ENCODE results near the gene KPNA1. TPM values are rescaled to one million over a fixed set of nuclear protein-coding genes. Genes with fewer than 3 reads are reported as not detected.
A peak's percentile ranks its signal among the peaks of the same experiment; 100 is the strongest.
"Not testable (repeated sequence)": the region's sequence is repeated elsewhere in the genome, so short reads cannot be mapped to it uniquely, and the experiment has no call there.

Gene KPNA1
- total RNA-seq, 2 donors from 2014 or later: 57.4 to 59.0 TPM

- ATAC-seq; DNase-seq; intact Hi-C loops (cut with DNase I, micrococcal nuclease): not testable (repeated sequence)
Measured at GRCh38 chr3:122443762-122444490, 70.8 kb downstream of the KPNA1 start.

- intact Hi-C loops (cut with DNase I, micrococcal nuclease): no loop called here
Measured at GRCh38 chr3:122443090-122443489, 71.6 kb downstream of the KPNA1 start.

GRCh38 chr3:122435950-122436349 lies 78.8 kb downstream of the KPNA1 start:
- no peak for DNase-seq
- no peak for ATAC-seq
- intact Hi-C loops (cut with DNase I, micrococcal nuclease): no loop called here

More at GRCh38 chr3:122443090-122443489, 71.6 kb downstream of the KPNA1 start:
- no peak for DNase-seq
- ATAC-seq: no peak

- DNase-seq: no peak
- intact Hi-C loops (cut with DNase I, micrococcal nuclease): no loop called here
- no peak for ATAC-seq
Measured at GRCh38 chr3:122430371-122430770, 84.4 kb downstream of the KPNA1 start.

GRCh38 chr3:122427857-122428471 lies 86.8 kb downstream of the KPNA1 start:
- no peak for ATAC-seq

GRCh38 chr3:122421836-122422235 lies 92.9 kb downstream of the KPNA1 start:
- intact Hi-C loops (cut with DNase I, micrococcal nuclease): no loop called here
- ATAC-seq (no peak), DNase-seq (no peak)

More at GRCh38 chr3:122427857-122428471, 86.8 kb downstream of the KPNA1 start:
- DNase-seq: no peak
- intact Hi-C loops (cut with DNase I, micrococcal nuclease): no loop called here

GRCh38 chr3:122421101-122421500 lies 93.6 kb downstream of the KPNA1 start:
- DNase-seq (no peak), ATAC-seq (no peak)
- intact Hi-C loops (cut with DNase I, micrococcal nuclease): no loop called here

GRCh38 chr3:122416966-122417365 lies 97.8 kb downstream of the KPNA1 start:
- intact Hi-C loops (cut with DNase I, micrococcal nuclease): no loop called here
- ATAC-seq: no peak
- peak in 1 of 2 donors; percentile 18 for DNase-seq

- DNase-seq (peak; percentile 98), ATAC-seq (peak; percentile 92)
- intact Hi-C loops (cut with DNase I, micrococcal nuclease): no loop called here
Measured at GRCh38 chr3:122415762-122416654, 98.7 kb downstream of the KPNA1 start, which contains the start of gene WDR5B. WDR5B (minus strand) TSS chr3:122416062; CDS start chr3:122415528, 534 bp downstream.

- peak; percentile 41 to 70 for DNase-seq
- intact Hi-C loops (cut with DNase I, micrococcal nuclease): no loop called here
- peak; percentile 56 for ATAC-seq
Measured at GRCh38 chr3:122415104-122415744, 99.5 kb downstream of the KPNA1 start.

- intact Hi-C loops (cut with DNase I, micrococcal nuclease): no loop called here
- no peak for ATAC-seq
- no peak for DNase-seq
Measured at GRCh38 chr3:122414391-122414790, 100.3 kb downstream of the KPNA1 start.

- DNase-seq (no peak), ATAC-seq (no peak)
- intact Hi-C loops (cut with DNase I, micrococcal nuclease): no loop called here
Measured at GRCh38 chr3:122410639-122411038, 104.1 kb downstream of the KPNA1 start.

GRCh38 chr3:122410111-122410510 lies 104.6 kb downstream of the KPNA1 start:
- DNase-seq (no peak), ATAC-seq (no peak)
- intact Hi-C loops (cut with DNase I, micrococcal nuclease): no loop called here

- ATAC-seq (peak; percentile 17), DNase-seq (no peak)
- intact Hi-C loops (cut with DNase I, micrococcal nuclease): no loop called here
Measured at GRCh38 chr3:122409446-122409845, 105.3 kb downstream of the KPNA1 start.

- no peak for DNase-seq
- intact Hi-C loops (cut with DNase I, micrococcal nuclease): no loop called here
- no peak for ATAC-seq
Measured at GRCh38 chr3:122407946-122408345, 106.8 kb downstream of the KPNA1 start.

- intact Hi-C loops (cut with DNase I, micrococcal nuclease): no loop called here
- DNase-seq (no peak), ATAC-seq (no peak)
Measured at GRCh38 chr3:122406198-122406597, 108.5 kb downstream of the KPNA1 start.

- ATAC-seq (no peak), DNase-seq (no peak)
- intact Hi-C loops (cut with DNase I, micrococcal nuclease): no loop called here
Measured at GRCh38 chr3:122405015-122405414, 109.7 kb downstream of the KPNA1 start.

GRCh38 chr3:122403489-122403888 lies 111.2 kb downstream of the KPNA1 start:
- intact Hi-C loops (cut with DNase I, micrococcal nuclease): no loop called here

GRCh38 chr3:122398920-122399319 lies 115.8 kb downstream of the KPNA1 start:
- DNase-seq (no peak), ATAC-seq (no peak)
- intact Hi-C loops (cut with DNase I, micrococcal nuclease): loop anchor here in 1 of 2 donors (10.0 kb wide), 1 partner anchor 276 kb away; no protein-coding TSS in a partner anchor

More at GRCh38 chr3:122403489-122403888, 111.2 kb downstream of the KPNA1 start:
- ATAC-seq (no peak), DNase-seq (no peak)
